ENCODE data around the gene LYPD6.

DNA sequence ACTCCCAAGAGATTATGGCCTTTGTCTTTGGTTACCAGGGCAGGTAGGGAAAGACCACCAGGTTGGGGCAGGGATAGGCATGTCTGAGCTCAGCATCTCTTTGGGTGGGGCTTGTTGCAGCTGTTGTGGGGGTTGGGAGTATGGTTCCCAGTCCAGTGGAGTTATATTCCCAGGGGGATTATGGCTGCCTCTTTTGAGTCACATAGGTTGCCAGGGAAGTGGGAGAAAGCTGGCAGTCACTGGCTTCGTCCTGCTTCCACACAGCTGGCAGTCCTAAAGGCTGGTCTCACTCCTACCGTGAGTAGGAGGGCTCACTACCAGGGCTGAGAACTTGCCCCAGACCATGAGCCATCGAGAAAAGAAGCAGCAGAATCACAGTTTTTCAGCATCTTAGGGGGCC is 79.1 kb downstream of the LYPD6 start:
- TF ChIP-seq, protein P1, sequence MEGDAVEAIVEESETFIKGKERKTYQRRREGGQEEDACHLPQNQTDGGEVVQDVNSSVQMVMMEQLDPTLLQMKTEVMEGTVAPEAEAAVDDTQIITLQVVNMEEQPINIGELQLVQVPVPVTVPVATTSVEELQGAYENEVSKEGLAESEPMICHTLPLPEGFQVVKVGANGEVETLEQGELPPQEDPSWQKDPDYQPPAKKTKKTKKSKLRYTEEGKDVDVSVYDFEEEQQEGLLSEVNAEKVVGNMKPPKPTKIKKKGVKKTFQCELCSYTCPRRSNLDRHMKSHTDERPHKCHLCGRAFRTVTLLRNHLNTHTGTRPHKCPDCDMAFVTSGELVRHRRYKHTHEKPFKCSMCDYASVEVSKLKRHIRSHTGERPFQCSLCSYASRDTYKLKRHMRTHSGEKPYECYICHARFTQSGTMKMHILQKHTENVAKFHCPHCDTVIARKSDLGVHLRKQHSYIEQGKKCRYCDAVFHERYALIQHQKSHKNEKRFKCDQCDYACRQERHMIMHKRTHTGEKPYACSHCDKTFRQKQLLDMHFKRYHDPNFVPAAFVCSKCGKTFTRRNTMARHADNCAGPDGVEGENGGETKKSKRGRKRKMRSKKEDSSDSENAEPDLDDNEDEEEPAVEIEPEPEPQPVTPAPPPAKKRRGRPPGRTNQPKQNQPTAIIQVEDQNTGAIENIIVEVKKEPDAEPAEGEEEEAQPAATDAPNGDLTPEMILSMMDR (IDR thresholded peaks at IDR 0.05): no peak
- no peak for TF ChIP-seq ZFX (IDR thresholded peaks at IDR 0.05; ENCODE audit: borderline replicate concordance)
